Endodermal cell (in vitro differentiated cells): ENCODE data around the gene ACAD8. TPM values are rescaled to one million over a fixed set of nuclear protein-coding genes. Genes with fewer than 3 reads are reported as not detected.

ENCODE experiments used
- DNase-seq: peaks from one replicate; pipeline ENCODE4 v3.0.0-alpha.2; 2017
- H3K27ac ChIP-seq: 2 replicates; pipeline ENCODE4 v1.5.1; 2013; ENCODE audit warnings: mild to moderate bottlenecking, low read depth, low read length, moderate library complexity
- H3K27me3 ChIP-seq: 2 replicates; pipeline ENCODE4 v1.6.1; 2013; ENCODE audit warnings: mild to moderate bottlenecking, low read length, moderate library complexity; ENCODE audit not compliant: insufficient read depth, control insufficient read depth, poor library complexity, severe bottlenecking
- H3K36me3 ChIP-seq: 2 replicates; pipeline ENCODE4 v1.7.0; 2013; ENCODE audit warnings: mild to moderate bottlenecking, low read length, moderate library complexity; ENCODE audit not compliant: control insufficient read depth, insufficient read depth
- H3K4me1 ChIP-seq: one replicate; pipeline ENCODE4 v1.7.0; 2013; ENCODE audit warnings: low read length; ENCODE audit not compliant: control insufficient read depth, insufficient read depth
- H3K4me3 ChIP-seq: 2 replicates; pipeline ENCODE4 v1.5.1; 2013; ENCODE audit warnings: mild to moderate bottlenecking, low read length, moderate library complexity
- H3K9ac ChIP-seq: 2 replicates; pipeline ENCODE4 v1.6.1; 2013; ENCODE audit warnings: mild to moderate bottlenecking, low read length, moderate library complexity; ENCODE audit not compliant: poor library complexity, severe bottlenecking; ENCODE audit errors: extremely low read depth
- H3K9me3 ChIP-seq: 2 replicates; pipeline ENCODE4 v1.6.1; 2013; ENCODE audit warnings: mild to moderate bottlenecking, low read length, moderate library complexity; ENCODE audit not compliant: control insufficient read depth
- H3K27ac Mint-ChIP-seq: 2 replicates; pipeline ENCODE4 v1.8.0; 2020; ENCODE audit warnings: mixed read lengths
- H3K27me3 Mint-ChIP-seq: 2 replicates; pipeline ENCODE4 v1.8.0; 2021; ENCODE audit warnings: mild to moderate bottlenecking, mixed read lengths; ENCODE audit not compliant: insufficient read depth
- H3K36me3 Mint-ChIP-seq: 2 replicates; pipeline ENCODE4 v1.8.0; 2020; ENCODE audit warnings: low read depth, mixed read lengths
- H3K4me1 Mint-ChIP-seq: 2 replicates; pipeline ENCODE4 v1.8.0; 2020; ENCODE audit warnings: mixed read lengths
- H3K4me3 Mint-ChIP-seq: 2 replicates; pipeline ENCODE4 v1.8.0; 2020; ENCODE audit warnings: mild to moderate bottlenecking, moderate library complexity, mixed read lengths
- H3K9me3 Mint-ChIP-seq: 2 replicates; pipeline ENCODE4 v1.8.0; 2020; ENCODE audit warnings: mild to moderate bottlenecking, mixed read lengths
- WGBS, 2 experiments: methylation state at CpG; one replicate each; pipeline versions ENCODE4 v1.1.5 to v1.1.7; 2013; ENCODE audit warnings: missing lambda C conversion rate in 2 of 2, mixed read lengths in 1 of 2; ENCODE audit not compliant: insufficient coverage in 1 of 2, insufficient read length in 1 of 2; 5-methylcytosine and 5-hydroxymethylcytosine counted together
- total RNA-seq, 2 donors: library from RNA; stranded (reverse); fragmentation: NEBNext Ultra II Directional in 1 of 2; extraction: Animal tissue kit (Norgen Biotek cat#: 25700) in 1 of 2; gene quantifications; 2 replicates in 1 of 2; 3 replicates in 1 of 2; pipeline ENCODE4 v1.2.1, GENCODE V29; 2021
- TF ChIP-seq, protein P1 (sequence below): fragments of 200-600 bp; sonication (generic); conservative IDR thresholded peaks from 2 replicates; pipeline ENCODE4 v1.5.0; 2021; ENCODE audit warnings: antibody characterized with exemption, mild to moderate bottlenecking

The ACAD8 gene
- total RNA-seq, 2 donors from 2014 or later, result 35.3 to 37.2 TPM

GRCh38 chr11:134238956-134239355 is 14.4 kb upstream of the ACAD8 start:
- H3K4me1 ChIP-seq, result peaks cover 5% of the 10 kb centered on the region
- no peaks in the 10 kb centered on the region for H3K9me3 ChIP-seq
- H3K36me3 ChIP-seq, result peaks cover 44% of the 10 kb centered on the region
- Mint-ChIP-seq H3K4me1 (peaks cover 15% of the 10 kb centered on the region), H3K36me3 (peaks cover 37% of the 10 kb centered on the region), H3K27ac (no peak overlapping the region), H3K4me3 (no peak overlapping the region), H3K27me3 (no peaks in the 10 kb centered on the region), H3K9me3 (no peaks in the 10 kb centered on the region)
- H3K4me3 ChIP-seq, result no peak overlapping the region
- no peak overlapping the region for H3K9ac ChIP-seq
- no peak for DNase-seq
- 95 to 96% methylated on average over 5 of the region's 5 CpGs for WGBS, 2 experiments
- no peaks in the 10 kb centered on the region for H3K27me3 ChIP-seq
- TF ChIP-seq, protein P1, sequence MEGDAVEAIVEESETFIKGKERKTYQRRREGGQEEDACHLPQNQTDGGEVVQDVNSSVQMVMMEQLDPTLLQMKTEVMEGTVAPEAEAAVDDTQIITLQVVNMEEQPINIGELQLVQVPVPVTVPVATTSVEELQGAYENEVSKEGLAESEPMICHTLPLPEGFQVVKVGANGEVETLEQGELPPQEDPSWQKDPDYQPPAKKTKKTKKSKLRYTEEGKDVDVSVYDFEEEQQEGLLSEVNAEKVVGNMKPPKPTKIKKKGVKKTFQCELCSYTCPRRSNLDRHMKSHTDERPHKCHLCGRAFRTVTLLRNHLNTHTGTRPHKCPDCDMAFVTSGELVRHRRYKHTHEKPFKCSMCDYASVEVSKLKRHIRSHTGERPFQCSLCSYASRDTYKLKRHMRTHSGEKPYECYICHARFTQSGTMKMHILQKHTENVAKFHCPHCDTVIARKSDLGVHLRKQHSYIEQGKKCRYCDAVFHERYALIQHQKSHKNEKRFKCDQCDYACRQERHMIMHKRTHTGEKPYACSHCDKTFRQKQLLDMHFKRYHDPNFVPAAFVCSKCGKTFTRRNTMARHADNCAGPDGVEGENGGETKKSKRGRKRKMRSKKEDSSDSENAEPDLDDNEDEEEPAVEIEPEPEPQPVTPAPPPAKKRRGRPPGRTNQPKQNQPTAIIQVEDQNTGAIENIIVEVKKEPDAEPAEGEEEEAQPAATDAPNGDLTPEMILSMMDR, result no peak
- no peak overlapping the region for H3K27ac ChIP-seq

GRCh38 chr11:134240592-134240991 is 12.8 kb upstream of the ACAD8 start:
- no peak overlapping the region for H3K27ac Mint-ChIP-seq
- 79% methylated on average over 6 of the region's 6 CpGs; no CpG with 5 or more reads in 1 of the 2 experiments for WGBS, 2 experiments
- no peaks in the 10 kb centered on the region for H3K9me3 Mint-ChIP-seq
- H3K4me3 Mint-ChIP-seq, result no peak overlapping the region
- no peaks in the 10 kb centered on the region for H3K27me3 Mint-ChIP-seq
- H3K4me3 ChIP-seq, result no peak overlapping the region
- peaks cover 15% of the 10 kb centered on the region for H3K4me1 Mint-ChIP-seq
- TF ChIP-seq, protein P1, result no peak
- H3K9ac ChIP-seq, result no peak overlapping the region
- no peaks in the 10 kb centered on the region for H3K9me3 ChIP-seq
- H3K36me3 Mint-ChIP-seq, result peaks cover 43% of the 10 kb centered on the region
- no peaks in the 10 kb centered on the region for H3K27me3 ChIP-seq
- peaks cover 57% of the 10 kb centered on the region for H3K36me3 ChIP-seq
- peaks cover 5% of the 10 kb centered on the region for H3K4me1 ChIP-seq
- H3K27ac ChIP-seq, result no peak overlapping the region
- DNase-seq, result no peak

DNA sequence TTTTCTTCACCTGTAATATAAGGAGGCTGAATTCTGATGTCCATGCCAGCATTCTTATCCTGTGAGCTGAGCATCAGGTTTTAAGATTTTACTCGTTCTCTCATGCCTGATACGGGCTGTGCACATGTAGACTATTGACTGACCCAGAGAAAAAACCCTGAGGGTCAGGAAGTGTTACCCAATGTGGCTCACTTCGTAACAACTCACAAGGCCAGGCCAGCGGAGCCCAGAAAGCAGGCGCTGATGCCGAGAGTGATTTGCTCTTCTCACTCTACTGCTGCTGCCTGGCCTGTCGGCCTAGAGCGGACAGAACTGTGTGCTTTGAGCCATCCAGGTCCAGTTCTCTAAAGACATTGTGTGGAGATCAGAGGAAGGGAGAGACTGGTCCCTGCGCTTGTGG is 11.0 kb upstream of the ACAD8 start:
- Histone ChIP-seq H3K36me3 (peaks cover 58% of the 10 kb centered on the region), H3K4me1 (peaks cover 5% of the 10 kb centered on the region), H3K4me3 (no peak overlapping the region), H3K27ac (no peak overlapping the region), H3K9ac (no peak overlapping the region), H3K9me3 (no peaks in the 10 kb centered on the region), H3K27me3 (no peaks in the 10 kb centered on the region)
- Mint-ChIP-seq H3K4me1 (peaks cover 9% of the 10 kb centered on the region), H3K36me3 (peaks cover 47% of the 10 kb centered on the region), H3K4me3 (no peak overlapping the region), H3K27ac (no peak overlapping the region), H3K27me3 (no peaks in the 10 kb centered on the region), H3K9me3 (no peaks in the 10 kb centered on the region)
- 88 to 94% methylated on average over 7 to 8 of the region's 9 CpGs for WGBS, 2 experiments
- TF ChIP-seq, protein P1, result no peak
- DNase-seq, result no peak
